Right lung (tissue), 5 donors: Measurements from ENCODE around the gene RARRES2. TPM values are rescaled to one million over a fixed set of nuclear protein-coding genes. Genes with fewer than 3 reads are reported as not detected.
A peak's percentile ranks its signal among the peaks of the same experiment; 100 is the strongest.
"Not testable (repeated sequence)": the region's sequence is repeated elsewhere in the genome, so short reads cannot be mapped to it uniquely, and the experiment has no call there.

Experiments
- DNase-seq, 2 donors: peaks; one replicate each; pipeline ENCODE4 v3.0.0-alpha.2; 2013
- polyA plus RNA-seq, 5 donors: library from polyadenylated mRNA; unstranded; fragments of 120-200 nt; gene quantifications; one replicate each; pipeline versions ENCODE4 v1.2.1 to v1.2.3, GENCODE V29; 2013; ENCODE audit warnings: inconsistent platforms in 1 of 5, low replicate concordance in 1 of 5; ENCODE audit not compliant: insufficient read length in 5 of 5, insufficient read depth in 1 of 5

RARRES2 gene
- polyA plus RNA-seq, 5 donors, result 146 to 314 (median 221) TPM

DNA sequence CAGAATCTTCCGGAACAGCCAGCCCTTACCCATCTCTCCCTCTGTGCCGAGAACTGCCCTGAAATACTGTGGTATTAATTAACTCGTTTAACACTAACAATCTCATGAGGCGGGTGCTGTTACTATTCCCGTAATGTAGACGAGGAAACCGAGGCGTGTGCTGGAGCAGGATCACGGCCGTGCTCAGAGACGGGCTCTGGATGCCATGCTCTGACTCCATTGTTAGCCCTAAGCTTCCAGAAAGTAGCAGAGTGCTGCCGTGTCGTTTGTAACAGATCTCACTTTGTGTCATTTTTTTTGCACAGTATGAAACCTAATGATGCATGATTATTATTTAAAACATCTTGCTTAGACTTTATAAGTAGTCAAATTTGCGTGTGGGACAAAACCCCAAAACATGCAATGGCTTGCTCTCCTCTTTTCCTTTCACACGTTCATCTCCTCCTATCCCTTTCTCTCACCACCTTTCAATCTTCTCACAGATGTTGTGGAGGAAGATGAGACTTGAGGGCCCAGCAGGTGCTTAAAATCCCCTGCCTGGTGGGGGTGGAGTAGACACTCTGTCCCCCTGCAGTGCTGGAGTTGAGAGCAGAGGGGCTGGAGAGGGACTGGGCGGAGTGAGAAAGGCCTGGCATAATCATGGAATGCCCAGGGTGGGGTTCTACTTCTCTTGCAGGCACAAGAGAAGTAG lies 17.6 kb downstream of the RARRES2 start:
- DNase-seq, result peak in 1 of 2 donors; percentile 23

DNA sequence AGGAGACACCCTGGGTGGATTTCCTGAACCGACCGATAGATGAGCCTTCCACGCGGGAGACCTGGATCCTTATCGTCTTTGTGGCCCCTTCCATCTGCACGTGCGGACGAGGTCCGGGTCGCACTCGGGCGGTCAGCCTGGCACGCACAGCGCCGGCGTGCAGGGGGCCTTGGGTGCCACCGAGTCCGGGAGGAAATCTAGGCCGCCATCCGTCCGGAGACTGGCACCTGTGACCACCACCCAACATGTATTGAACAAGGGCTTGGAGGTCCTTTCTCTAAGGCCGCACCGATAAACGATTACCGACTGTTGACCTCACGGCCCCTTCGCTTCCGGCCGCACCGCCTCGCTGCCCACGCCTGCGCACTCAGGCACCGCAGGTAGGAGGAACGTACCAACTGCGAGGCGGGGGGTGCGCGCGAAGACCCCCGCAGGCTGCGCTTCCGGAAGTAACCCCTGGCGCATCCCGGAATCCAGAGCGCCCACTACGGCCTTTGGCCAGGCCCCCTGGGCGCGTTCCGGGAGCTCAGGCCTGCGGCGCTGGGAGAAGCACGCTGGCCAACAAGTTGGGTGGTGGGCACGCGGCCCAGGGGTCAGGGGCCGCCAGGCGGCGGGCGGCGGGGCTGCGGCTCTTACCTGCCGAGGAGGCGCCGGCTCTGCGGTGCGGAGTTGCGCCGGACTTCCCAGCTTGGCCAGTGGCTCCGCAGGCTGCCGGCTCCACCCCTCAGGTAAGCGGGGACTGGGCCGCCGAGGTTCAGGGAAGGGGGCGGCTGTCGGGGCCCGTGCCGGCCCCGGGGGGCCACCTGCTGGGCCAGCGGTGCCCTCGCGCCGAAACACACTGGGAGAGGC lies 18.4 kb downstream of the RARRES2 start, which contains the start of the genes ACTR3C and LRRC61:
Gene ACTR3C (minus strand): TSS at position 713 of the 849 bp plus-strand sequence. CDS start 28,249 bp downstream, outside the sequence.
Gene LRRC61 (plus strand): TSS at position 523 of the 849 bp plus-strand sequence. CDS start 13,507 bp downstream, outside the sequence.
- DNase-seq, result peak in 1 of 2 donors; percentile 55

DNA sequence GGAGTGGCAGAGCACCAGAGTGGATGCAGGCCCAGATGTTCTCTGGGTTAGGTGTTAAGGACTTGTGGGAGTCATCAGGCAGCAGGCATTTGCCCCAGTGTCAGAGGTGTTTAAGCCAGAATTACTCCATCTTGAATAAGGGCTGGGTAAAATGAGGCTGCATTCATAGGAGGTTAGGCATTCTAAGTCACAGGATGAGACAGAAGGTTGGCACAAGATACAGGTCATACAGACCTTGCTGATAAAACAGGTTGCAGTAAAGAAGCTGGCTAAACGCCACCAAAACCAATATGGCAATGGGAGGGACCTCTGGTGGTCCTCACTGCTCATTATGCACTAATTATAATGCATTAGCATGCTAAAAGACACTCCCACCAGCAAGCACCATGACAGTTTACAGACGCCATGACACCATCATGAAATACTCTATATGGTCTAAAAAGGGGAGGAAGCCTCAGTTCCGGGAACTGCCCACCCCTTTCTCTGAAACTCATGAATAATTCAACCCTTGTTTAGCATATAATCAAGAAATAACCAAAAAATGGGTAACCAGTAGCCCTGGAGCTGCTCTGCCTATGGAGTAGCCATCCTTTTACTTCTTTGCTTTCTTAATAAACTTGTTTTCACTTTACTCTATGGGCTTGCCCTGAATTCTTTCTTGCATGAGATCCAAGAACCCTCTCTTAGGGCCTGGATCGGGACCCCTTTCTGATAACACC lies 19.2 kb downstream of the RARRES2 start:
- no peak for DNase-seq

DNA sequence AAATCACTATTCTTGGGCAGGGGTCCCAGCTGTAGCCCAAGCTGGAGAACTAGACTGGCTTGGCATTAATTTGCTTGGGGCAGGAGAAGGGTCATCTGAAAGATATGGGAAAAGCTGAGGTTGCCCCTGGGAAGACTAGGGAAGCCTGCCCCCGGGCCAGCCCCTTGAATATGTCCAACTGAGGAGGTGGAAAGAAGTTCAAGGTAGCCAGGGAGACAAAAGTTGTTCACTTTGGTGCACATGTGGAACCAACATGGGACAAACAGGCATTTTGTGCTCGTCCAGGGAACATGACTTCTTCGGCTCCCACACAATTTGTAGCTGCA lies 19.7 kb downstream of the RARRES2 start:
- no peak for DNase-seq

DNA sequence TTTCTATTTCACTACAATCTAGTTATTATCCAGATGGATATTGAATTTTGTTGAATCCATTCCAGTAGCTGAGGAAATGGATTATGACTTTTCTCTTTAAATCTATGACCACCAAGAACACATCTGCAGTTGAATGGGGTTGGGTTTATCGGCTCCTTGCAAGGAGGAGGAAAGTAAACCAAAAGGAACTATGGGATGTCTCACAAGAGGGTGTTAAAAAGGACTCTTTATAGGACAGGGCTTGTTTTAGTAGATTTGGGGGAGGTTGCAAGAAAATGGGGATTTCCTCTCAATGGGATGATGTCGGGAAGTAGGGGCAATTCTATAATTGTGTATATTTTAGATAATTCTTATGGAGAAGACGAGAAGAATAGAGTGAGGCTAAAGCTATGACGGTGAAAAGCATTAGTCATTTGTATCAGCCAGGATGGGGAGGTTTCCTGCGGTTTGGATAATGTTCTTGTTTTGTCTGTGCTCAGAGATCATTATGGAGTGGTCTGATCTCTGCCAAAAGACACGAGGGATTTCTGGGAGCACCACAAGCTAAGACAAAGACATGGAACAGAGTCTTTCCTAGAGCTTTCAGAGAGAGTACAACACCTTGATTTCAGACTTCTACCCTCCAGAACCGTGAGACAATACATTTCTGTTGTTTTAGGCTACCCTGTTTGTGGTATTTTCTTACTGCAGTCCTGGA lies 23.5 kb downstream of the RARRES2 start:
- DNase-seq, result no peak

DNA sequence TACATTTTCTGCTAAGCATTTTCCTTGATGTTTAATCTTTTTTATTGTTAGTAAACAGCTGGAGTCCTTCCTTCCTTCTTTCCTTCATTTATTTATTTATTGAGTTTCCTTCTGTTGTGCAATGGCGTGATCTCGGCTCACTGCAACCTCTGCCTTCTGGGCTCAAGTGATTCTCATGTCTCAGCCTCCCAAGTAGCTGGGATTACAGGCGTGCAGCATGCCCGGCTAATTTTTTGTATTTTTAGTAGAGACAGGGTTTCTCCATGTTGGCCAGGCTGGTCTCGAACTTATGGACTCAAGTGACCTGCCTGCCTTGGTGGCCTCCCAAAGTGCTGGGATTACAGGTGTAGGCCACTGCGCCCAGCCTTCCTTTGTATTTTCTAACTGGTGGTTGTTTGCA lies 24.4 kb downstream of the RARRES2 start:
- DNase-seq, result not testable (repeated sequence)

DNA sequence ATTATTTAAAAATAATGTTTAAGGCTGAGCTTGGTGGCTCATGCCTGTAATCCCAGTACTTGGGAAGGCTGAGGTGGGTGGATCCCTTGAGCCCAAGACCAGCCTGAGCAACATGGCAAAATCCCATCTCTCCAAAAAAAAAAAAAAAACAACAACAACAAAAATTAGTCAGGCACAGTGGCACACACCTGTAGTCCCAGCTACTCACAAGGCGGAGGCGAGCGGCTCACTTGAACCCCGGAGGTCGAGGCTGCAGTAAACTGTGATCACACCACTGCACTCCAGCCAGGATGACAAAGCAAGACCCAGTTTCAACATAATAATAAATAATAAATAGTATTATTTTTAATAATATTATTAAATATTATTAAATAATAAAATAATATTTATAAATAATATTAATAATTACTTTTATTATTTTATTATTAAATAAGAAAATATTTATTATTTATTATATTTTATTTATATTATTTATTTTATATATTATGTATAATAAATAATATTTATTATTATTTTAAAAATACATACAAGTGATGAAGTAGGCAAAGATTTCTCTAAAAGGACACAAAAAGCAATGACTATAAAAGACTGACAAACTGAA lies 26.7 kb downstream of the RARRES2 start:
- DNase-seq, result no peak

DNA sequence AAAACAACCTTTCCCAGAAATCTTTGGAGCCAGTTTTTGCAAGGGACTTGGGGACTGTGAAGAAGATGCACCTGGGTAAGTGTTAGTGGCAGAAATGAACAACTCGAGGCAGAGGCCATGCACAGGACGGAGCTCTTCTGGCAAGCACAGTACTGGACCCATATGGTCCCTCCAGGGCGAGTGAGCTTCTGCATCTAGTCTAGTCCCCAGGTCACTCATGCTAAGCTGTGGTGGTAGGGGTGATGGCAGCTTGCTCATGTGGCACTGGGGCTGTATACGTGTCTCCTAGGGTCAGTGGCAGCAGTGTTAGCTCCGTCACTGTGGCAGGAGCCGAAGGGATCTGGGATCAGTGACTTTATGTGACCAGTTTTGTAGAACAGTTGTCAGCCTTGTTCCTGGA lies 27.6 kb downstream of the RARRES2 start:
- DNase-seq, result no peak

DNA sequence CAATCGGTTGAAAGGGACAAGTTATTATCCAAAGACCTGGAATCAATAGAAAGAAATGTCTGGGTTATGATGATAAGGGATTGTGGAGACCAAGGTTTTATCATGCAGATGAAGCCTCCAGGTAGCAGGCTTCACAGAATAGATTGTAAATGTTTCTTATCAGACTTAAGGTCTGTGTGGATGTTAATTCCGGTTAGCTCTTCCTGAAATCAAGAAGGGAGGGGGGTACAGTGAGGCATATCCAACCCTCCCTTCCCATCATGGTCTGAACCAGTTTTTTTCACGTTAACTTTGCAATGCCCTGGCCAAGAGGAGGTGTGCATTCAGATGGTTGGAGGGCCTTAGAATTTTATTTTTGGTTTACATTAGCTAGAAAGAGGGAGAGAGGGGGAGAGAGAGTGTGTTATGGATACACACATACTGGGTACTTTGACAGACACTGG lies 28.0 kb downstream of the RARRES2 start:
- no peak for DNase-seq

DNA sequence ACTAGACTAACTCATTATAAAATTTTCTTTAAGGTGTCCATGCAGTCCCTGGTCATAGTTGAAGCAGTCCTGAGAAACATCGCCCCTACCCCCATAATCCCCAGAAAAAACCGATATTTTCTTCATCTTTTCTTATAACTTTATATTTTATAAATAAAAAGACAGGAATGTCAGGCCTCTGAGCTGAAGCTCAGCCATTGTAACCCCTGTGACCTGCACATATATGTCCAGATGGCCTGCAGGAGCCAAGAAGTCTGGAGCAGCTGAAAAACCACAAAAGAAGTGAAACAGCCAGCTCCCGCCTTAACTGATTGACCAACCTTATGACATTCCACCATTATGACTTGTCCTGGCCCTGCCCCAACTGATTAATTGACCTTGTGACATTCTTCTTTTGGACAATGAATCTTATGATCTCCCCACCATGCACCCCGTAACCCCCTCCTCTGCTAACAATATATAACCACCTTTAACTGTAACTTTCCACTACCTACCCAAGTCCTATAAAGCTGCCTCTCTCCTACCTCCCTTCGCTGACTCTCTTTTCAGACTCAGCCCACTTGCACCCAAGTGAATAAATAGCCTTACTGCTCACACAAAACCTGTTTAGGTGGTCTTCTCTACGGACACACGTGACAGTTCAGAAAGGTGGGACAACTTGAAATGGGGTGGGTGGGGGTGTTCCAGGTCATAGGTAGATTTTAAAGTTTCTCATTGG lies 28.6 kb downstream of the RARRES2 start:
- not testable (repeated sequence) for DNase-seq

DNA sequence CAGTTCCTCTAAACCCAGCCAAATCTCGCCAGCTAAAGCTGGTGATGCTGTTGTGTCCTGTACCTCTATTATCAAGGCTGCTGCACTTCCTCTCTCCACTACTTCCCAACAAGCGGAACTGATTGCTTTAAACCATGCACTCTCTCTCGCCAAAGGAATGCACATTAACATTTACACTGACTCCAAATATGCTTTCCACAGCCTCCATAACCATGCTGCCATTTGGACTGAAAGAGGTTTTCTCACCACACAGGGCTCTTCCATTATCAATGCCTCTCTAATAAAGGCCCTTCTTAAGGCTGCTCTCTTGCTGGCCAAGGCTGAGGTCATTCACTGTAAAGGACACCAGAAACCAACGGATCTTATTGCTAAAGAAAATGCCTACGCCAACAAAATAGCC lies 29.7 kb downstream of the RARRES2 start:
- no peak for DNase-seq

DNA sequence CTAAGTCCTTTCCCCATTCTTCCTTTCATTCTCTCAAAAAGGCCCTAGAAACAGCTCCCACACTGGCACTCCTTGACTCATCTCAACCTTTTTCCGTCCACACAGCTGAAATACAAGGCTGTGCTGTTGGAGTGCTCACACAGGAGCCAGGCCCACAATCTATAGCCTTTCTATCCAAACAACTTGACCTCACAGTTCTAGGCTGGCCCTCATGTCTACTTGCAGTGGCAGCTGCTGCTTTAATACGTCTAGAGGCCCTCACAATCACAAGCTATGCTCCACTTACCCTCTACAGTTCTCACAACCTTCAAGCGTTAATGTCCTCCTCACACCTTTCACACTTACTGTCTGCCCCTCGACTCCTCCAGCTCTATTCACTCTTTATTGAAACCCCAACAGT lies 30.3 kb downstream of the RARRES2 start:
- no peak for DNase-seq

DNA sequence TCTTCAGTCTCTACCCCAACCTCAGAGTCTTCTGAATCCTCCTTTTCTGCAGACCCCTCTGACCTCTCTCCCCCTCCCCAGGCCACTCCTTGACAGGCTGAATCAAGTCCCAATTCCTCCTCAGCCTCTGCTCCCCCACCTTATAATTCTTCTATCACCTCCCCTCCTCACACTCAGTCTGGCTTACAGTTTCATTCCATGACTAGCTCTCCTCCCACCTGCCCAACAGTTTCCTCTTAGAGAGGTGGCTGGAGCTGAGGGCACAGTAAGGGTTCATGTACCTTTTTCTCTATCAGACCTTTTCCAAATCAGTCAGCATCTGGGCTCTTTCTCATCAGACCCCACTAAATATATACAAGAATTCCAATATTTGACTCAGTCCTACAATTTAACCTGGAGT lies 32.9 kb downstream of the RARRES2 start:
- DNase-seq, result no peak

DNA sequence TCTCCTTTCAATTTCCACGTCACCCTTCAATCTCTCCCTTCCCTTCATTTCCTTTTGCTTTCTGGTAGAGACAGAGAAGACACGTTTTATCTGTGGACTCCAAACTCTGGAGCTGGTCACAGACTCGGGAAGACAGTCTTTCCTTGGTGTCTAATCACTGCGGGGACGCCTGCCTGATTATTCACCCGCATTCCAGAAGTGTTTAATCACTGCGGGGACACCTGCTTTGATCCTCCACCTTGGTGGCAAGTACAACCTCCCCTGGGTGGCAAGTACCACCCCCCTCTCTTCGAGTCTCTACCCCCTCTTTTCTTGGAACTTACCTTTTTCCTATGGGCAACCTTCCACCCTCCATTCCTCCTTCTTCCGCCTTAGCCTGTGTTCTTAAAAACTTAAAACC lies 33.5 kb downstream of the RARRES2 start:
- no peak for DNase-seq

DNA sequence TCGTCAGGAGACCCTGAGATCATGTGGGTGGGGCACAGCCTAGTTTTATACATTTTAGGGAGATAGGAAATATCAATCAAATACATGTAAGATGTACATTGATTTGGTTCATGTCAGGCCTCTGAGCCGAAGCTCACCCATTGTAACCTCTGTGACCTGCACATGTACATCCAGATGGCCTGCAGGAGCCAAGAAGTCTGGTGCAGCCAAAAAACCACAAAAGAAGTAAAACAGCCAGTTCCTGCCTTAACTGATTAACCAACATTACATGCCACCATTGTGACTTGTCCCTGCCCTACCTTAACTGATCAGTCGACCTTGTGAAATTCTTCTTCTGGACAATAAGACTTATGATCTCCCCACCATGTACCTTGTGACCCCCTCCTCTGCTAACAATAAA lies 34.3 kb downstream of the RARRES2 start:
- DNase-seq, result no peak

DNA sequence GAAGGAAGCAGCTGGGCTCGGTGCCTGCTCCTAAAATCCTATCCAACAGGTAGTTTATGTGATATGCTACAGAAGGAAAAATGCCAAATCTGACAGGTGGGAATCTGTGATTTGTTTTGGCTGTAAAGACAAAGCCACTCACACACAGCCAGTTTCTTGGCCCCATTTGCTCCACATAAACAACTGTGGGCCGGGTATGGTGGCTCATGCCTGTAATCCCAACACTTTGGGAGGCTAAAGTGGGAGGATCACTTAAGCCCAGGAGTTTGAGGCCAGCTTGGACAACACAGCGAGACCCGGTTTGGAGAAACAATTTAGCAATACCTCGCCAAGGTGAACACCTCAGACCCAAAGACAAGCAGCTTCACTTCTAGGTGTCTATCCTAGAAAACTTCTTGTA lies 35.1 kb downstream of the RARRES2 start:
- not testable (repeated sequence) for DNase-seq

DNA sequence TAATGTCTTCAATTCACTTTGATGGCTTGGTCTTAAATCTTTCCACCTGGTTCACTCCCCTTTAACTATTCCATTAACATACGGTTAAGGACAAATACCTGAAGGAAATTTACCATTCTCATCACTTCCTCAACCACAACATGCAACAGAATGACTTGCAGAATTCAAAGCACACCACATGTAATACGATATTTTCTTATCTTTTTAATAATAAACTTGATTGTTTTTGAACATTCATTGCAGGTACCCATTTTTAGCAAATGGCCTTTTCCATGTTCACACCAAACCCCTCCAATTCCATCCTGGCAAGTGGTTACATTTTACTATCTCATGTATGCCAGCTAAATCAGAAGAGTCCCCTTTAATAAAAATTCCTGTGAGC lies 35.5 kb downstream of the RARRES2 start:
- DNase-seq, result not testable (repeated sequence)

DNA sequence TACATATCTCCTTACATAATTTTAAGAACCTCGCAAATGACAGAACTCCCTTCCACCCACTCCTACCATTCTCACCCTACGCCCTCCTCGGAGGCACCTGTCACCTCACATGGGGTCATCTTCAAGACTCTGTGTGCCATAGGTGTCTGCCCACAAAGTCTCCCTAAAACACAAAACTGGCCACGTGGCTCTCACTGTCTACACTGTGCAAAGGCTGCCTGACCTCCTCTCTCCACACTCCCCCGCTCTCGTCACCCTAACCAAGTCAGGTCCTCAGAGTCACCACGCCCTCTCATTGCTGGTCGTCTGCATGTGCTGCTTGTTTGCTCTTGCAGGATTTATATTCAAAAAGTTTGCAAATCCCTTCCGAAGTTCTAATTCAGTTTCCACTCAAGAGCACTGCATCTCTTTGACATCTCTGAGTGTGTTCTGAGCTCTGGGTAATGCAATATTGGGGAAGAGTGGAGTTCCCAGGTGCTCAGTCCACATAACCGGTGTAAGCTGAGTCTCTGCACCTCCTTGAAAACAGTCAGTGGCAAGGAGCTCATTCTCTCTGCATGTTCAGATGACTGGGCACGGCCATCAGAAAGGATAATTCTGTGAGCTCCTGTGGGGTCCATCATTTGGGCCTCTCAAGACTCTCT lies 36.0 kb downstream of the RARRES2 start:
- DNase-seq, result not testable (repeated sequence)

DNA sequence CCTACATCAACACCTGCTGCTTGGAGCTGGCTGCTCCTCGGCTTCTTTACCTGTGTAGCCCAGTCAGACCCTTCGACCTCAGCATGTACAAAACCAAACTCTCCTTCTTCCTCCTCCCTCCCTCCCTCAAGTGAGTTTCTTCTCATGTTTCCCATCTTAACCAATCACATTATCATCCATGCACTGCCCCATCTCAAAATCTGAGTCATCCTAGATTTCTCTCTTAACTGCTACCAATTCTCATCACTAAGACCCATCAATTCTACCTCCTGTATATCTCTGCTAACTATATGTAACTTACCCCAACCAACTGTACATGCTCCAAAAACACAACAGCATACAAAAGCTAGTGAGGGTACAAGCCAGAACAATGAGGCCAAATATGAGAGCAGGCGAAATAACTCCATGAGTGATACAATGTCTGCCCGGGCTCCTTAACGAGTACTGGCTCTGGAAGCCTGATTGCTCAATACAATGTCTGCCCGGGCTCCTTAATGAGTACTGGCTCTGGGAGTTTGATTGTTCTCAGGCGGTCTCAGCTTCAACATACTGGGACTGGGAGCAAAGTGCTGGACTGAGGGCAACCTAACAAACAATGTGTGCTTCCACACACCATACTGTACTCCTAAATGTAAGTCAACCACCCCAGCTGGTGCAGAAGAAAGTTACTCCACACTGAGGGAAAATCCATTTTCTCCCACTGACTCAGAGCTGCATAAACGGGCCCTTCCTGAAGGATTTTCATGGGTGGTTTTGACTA lies 36.8 kb downstream of the RARRES2 start:
- DNase-seq, result not testable (repeated sequence)
